GM18505 (cell line): ENCODE results near the gene TASOR.
A peak's percentile ranks its signal among the peaks of the same experiment; 100 is the strongest.
"Not testable (repeated sequence)": the region's sequence is repeated elsewhere in the genome, so short reads cannot be mapped to it uniquely, and the experiment has no call there.

Experiments used
- ATAC-seq: cut with Tn5 transposase; IDR thresholded peaks from one replicate; pipeline ENCODE4 v1.9.1; 2021; ENCODE audit not compliant: unreplicated experiment
- POLR2A ChIP-seq: IDR thresholded peaks from 4 replicates; pipeline ENCODE4 v1.6.1; 2011; ENCODE audit warnings: borderline replicate concordance; ENCODE audit not compliant: insufficient read depth, insufficient read length; ENCODE audit errors: extremely low read depth

The TASOR gene

DNA sequence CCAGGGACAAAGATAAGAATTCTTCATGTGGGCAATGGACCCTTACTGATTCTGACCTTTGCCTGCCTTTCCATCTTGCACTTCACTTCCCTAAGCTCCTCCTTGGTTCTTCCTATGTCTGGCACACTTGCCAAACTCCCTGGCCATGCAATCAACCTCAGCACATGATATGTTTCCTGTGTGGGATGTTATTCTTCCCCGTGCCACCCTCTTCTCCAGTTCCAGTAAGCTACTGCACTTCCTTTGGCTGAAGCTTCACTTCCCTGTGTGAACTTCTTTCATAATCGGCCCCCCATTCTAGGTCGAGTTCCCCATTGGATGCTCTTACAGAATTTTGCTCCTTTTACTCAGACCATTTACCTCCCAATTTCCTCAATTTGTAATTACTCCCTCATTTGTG is 10.7 kb upstream of the TASOR start:
- no peak for ATAC-seq
- TF ChIP-seq POLR2A = no peak

GRCh38 chr3:56692520-56693433 is 9.7 kb upstream of the TASOR start:
- ATAC-seq = not testable (repeated sequence)

GRCh38 chr3:56692001-56692365 is 8.9 kb upstream of the TASOR start:
- not testable (repeated sequence) for ATAC-seq

- ATAC-seq = no peak
Measured at GRCh38 chr3:56691165-56692000, 8.3 kb upstream of the TASOR start.

DNA sequence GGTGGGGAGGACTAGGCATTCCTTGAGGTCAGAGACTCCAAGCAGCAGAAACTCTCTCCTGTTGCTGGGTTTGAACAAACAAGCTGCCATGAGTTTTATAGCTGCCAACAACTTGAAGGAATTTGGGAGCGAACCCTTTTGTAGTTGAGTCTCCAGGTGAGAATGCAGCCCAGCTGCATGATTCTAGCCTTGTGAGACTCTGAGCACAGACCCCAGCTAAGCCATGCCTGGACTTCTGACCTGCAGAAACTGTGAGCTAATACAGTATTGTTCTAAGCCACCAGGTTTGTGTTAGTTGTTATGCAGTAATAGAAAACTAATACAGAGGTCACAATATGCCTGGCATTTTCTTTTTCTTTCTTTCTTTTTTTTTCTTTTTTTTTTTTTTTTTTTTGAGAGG is 6.2 kb upstream of the TASOR start:
- ATAC-seq = no peak
- TF ChIP-seq POLR2A = no peak

More at GRCh38 chr3:56691165-56692000, 8.3 kb upstream of the TASOR start:
- TF ChIP-seq POLR2A = no peak

- peak; percentile 66 for ATAC-seq
- TF ChIP-seq POLR2A = no peak
Measured at GRCh38 chr3:56688191-56688590, 5.1 kb upstream of the TASOR start.

- no peak for TF ChIP-seq POLR2A
- ATAC-seq = no peak
Measured at GRCh38 chr3:56684029-56684428, 964 bp upstream of the TASOR start.

DNA sequence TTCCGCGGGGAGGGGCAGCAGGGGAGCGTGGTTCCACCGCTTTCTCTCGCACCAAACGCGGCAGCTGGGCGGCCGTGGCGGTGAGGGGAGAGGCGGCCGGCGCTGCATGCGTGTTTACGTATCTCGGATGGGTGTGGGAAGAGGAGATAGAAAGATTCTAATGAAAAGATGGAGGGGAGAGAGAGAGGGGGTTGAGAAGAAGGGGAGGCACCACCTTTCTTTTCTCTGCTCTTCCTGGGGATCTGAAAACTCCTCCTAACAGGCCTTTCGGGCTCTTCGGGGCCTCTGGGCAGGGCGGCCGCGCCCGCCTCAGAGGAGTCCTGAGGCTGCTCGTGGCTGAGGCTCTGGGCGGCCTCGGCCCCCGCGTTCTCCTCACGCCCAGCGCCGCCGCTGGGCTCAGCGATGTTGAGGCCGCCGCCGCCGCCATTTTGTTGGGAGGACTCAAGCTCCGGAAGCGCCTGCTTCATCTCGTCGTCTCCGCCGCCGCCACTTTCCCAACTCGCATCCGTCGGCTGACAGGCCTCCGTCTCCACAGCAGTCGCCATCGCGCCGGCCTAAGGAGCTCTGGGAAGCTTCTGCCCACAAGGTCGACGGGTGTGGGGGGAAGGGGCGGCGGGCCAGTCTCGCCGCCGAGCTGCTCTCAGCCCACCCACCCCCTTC is 473 bp downstream of the TASOR start:
- peak; percentile 70 for ATAC-seq

GRCh38 chr3:56681984-56682461 is 1.0 kb downstream of the TASOR start:
- ATAC-seq = no peak
- no peak for TF ChIP-seq POLR2A

More for the DNA sequence above, 473 bp downstream of the TASOR start:
- TF ChIP-seq POLR2A = peak; percentile 74

DNA sequence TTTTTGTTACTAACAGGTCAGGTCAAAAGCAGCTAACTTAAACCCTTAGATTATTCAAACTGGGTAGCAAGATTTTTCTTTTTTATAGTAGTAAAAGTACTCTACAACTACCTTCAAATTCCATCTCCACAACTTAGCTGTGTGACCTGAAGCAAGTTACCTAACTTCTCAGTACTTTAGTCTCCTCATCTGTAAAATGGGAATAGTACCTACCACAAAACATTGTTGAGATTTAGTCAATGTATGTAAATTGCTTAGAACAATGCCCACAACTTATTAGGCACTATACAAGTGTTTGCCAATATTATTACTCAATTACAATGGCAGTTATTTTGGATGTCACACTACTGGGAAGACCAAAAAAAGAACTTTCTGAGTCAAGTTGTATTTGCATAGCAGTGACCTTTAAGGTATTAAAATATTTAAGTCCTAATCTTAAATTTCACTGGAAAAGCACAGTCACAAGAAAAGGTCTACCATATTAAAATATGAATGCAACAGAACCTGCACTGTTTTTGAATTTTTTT is 2.9 kb downstream of the TASOR start:
- no peak for TF ChIP-seq POLR2A
- no peak for ATAC-seq

GRCh38 chr3:56677286-56677685 is 5.8 kb downstream of the TASOR start:
- ATAC-seq = no peak
- no peak for TF ChIP-seq POLR2A

DNA sequence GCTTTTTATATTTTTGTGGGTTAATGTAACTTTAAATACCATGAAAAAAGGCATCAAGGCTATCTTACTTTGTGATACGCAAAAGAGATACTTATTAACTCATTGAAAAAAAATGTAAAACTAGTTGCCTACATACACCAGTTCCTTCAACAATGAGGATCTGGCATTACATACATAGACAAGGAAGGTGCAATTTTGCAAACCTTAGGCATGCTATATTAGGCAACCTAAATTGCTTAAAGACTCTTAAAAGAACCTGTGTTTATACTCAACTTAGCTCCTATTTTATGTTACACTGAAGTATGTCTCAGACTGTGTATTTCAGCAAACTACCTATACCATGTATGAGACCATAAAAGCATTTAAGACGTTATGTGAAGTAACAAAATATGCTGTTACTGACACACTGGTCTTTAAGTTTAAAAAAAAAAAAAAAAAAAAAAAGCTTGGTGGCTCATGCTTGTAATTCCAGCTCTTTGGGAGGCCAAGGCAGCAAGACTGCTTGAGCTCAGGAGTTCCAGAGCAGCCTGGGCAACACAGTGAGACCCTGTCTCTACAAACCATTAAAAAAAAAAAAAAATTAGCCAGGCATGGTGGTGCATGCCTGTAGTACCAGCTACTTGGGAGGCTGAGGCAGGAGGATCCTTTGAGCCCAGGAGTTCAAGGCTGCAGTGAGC is 9.1 kb downstream of the TASOR start:
- no peak for TF ChIP-seq POLR2A
- no peak for ATAC-seq
